ENCODE measurements around the gene TK2. TPM values are rescaled to one million over a fixed set of nuclear protein-coding genes. Genes with fewer than 3 reads are reported as not detected.
A peak's percentile ranks its signal among the peaks of the same experiment; 100 is the strongest.

Gene TK2
- total and polyA plus RNA-seq, 9 of the 15 experiments (the other 6 are each of a cell fraction or from before 2014, with no cell fraction given) = 1.1 to 10.2 (median 5.3) TPM

DNA sequence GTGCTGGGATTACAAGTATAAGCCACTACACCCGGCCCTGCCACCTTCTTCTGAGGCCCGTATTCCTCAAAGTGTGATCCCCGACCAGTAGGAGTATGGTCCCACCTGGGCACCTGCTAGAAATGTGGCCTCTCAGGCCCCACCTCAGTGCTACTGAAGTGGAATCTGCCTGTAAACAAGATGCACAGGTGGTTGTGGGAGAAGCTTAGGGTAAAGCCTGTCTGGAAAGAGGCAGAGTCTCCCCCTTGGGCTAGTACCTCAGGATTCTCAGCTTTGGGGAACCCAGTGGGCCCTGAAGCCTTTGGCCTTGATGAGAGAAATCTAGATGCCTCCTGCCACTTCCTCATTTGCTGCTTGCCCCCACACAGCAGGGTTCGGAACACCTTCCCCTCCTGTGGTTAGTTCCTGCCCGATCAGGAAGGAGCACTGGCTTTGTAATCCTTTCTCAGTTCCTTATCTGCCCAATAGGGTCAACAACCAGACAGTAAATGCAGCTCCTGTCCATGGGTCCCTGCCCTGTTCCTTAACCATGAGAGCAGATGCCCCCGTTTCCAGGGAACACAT lies 25.2 kb downstream of the TK2 start (continued):
- TF ChIP-seq SP2 (IDR thresholded peaks at IDR 0.05; ENCODE audit: extremely low read depth, low read depth, low read length, poor library complexity, severe bottlenecking) (no peak), SMC3 (conservative IDR thresholded peaks at IDR 0.05; ENCODE audit: insufficient read depth, low read depth, low read length) (no peak), FOXK1 (CRISPR knock-in tag; IDR thresholded peaks at IDR 0.05; ENCODE audit: borderline replicate concordance) (no peak), NR2C1 (IDR thresholded peaks at IDR 0.05) (no peak), NR2C1 (tag; IDR thresholded peaks at IDR 0.05) (peak; percentile 29; the same call in 1 of the 2 replicates), OTX1 (CRISPR knock-in tag; IDR thresholded peaks at IDR 0.05) (no peak), FOXM1 (IDR thresholded peaks at IDR 0.05; ENCODE audit: low read depth) (no peak), FOXM1 (CRISPR knock-in tag; IDR thresholded peaks at IDR 0.05; ENCODE audit: low read depth) (no peak), ESRRA (IDR thresholded peaks at IDR 0.05; ENCODE audit: borderline replicate concordance, low read depth) (peak; percentile 79; the same call in 1 of the 2 replicates), CXXC5 (CRISPR knock-in tag; IDR thresholded peaks at IDR 0.05) (peak; percentile 36; the same call in 1 of the 2 replicates), ZNF766 (CRISPR knock-in tag; conservative IDR thresholded peaks at IDR 0.05) (peak; percentile 66; the same call in 1 of the 2 replicates), ZNF583 (CRISPR knock-in tag; IDR thresholded peaks at IDR 0.05) (peak; percentile 30; the same call in 1 of the 2 replicates), KLF1 (tag; IDR thresholded peaks at IDR 0.05) (no peak), ILK (tag; IDR thresholded peaks at IDR 0.05; ENCODE audit: borderline replicate concordance, low read depth) (no peak), MBD2 (IDR thresholded peaks at IDR 0.05; ENCODE audit: borderline replicate concordance, low read depth) (peak; percentile 54; the same call in 1 of the 2 replicates), SMARCC2 (IDR thresholded peaks at IDR 0.05; ENCODE audit: low read depth) (peak; percentile 47; the same call in 1 of the 2 replicates), MCM2 (IDR thresholded peaks at IDR 0.05; ENCODE audit: low read depth) (no peak), ZC3H11A (IDR thresholded peaks at IDR 0.05; ENCODE audit: low read depth, low read length) (no peak), ZNF133 (CRISPR knock-in tag; IDR thresholded peaks at IDR 0.05) (no peak)
- TF ChIP-seq, protein P1, sequence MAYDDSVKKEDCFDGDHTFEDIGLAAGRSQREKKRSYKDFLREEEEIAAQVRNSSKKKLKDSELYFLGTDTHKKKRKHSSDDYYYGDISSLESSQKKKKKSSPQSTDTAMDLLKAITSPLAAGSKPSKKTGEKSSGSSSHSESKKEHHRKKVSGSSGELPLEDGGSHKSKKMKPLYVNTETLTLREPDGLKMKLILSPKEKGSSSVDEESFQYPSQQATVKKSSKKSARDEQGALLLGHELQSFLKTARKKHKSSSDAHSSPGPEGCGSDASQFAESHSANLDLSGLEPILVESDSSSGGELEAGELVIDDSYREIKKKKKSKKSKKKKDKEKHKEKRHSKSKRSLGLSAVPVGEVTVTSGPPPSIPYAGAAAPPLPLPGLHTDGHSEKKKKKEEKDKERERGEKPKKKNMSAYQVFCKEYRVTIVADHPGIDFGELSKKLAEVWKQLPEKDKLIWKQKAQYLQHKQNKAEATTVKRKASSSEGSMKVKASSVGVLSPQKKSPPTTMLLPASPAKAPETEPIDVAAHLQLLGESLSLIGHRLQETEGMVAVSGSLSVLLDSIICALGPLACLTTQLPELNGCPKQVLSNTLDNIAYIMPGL (CRISPR knock-in tag; IDR thresholded peaks at IDR 0.05) = no peak
- TF ChIP-seq, protein P2, sequence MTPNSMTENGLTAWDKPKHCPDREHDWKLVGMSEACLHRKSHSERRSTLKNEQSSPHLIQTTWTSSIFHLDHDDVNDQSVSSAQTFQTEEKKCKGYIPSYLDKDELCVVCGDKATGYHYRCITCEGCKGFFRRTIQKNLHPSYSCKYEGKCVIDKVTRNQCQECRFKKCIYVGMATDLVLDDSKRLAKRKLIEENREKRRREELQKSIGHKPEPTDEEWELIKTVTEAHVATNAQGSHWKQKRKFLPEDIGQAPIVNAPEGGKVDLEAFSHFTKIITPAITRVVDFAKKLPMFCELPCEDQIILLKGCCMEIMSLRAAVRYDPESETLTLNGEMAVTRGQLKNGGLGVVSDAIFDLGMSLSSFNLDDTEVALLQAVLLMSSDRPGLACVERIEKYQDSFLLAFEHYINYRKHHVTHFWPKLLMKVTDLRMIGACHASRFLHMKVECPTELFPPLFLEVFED (CRISPR knock-in tag; conservative IDR thresholded peaks at IDR 0.05) = no peak
- TF ChIP-seq, protein P3, sequence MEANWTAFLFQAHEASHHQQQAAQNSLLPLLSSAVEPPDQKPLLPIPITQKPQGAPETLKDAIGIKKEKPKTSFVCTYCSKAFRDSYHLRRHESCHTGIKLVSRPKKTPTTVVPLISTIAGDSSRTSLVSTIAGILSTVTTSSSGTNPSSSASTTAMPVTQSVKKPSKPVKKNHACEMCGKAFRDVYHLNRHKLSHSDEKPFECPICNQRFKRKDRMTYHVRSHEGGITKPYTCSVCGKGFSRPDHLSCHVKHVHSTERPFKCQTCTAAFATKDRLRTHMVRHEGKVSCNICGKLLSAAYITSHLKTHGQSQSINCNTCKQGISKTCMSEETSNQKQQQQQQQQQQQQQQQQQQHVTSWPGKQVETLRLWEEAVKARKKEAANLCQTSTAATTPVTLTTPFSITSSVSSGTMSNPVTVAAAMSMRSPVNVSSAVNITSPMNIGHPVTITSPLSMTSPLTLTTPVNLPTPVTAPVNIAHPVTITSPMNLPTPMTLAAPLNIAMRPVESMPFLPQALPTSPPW (CRISPR knock-in tag; IDR thresholded peaks at IDR 0.05) = peak; percentile 70
